A549 (cell line): Measurements from ENCODE around the gene LY6G6C.

Experiments
- BHLHE40 ChIP-seq: IDR thresholded peaks from 2 replicates; pipeline ENCODE4 v1.6.1; 2012; ENCODE audit warnings: low read depth, low read length, inconsistent platforms
- CTCF ChIP-seq: fragments of >200 bp; sonication (Bioruptor Twin); formaldehyde crosslinking; IDR thresholded peaks from 3 replicates; pipeline ENCODE4 v1.5.1; 2016
- HDAC2 ChIP-seq: fragments of 200-600 bp; sonication (generic); IDR thresholded peaks from 2 replicates; pipeline ENCODE4 v1.6.1; 2016
- JUN ChIP-seq, 2 experiments: fragments of >200 bp; sonication (Bioruptor Twin); formaldehyde crosslinking; IDR thresholded peaks; 2 replicates in 1 of 2; 3 replicates in 1 of 2; pipeline ENCODE4 v1.6.1; 2016 to 2017
- JUNB ChIP-seq: fragments of >200 bp; sonication (Bioruptor Twin); formaldehyde crosslinking; IDR thresholded peaks from 2 replicates; pipeline ENCODE4 v1.6.1; 2016
- KDM5A ChIP-seq: fragments of 200-600 bp; sonication (generic); IDR thresholded peaks from 2 replicates; pipeline ENCODE4 v1.6.1; 2016; ENCODE audit warnings: antibody characterized with exemption, mild to moderate bottlenecking
- MAX ChIP-seq: IDR thresholded peaks from 2 replicates; pipeline ENCODE4 v1.6.1; 2012
- POLR2A ChIP-seq: IDR thresholded peaks from 2 replicates; pipeline ENCODE4 v1.6.1; 2012; ENCODE audit warnings: mild to moderate bottlenecking, low read length

GRCh38 chr6:31737315-31737990 is 15.9 kb upstream of the LY6G6C start:
- no peak for TF ChIP-seq MAX
- TF ChIP-seq CTCF: no peak
- TF ChIP-seq HDAC2: no peak
- no peak for TF ChIP-seq KDM5A
- no peak for TF ChIP-seq JUNB
- TF ChIP-seq JUN (IDR thresholded peaks at IDR 0.05): no peak
- TF ChIP-seq BHLHE40: no peak
- no peak for TF ChIP-seq POLR2A
